HG03159 (cell line): ENCODE results near the gene CRACDL.

Source experiments
- ATAC-seq: cut with Tn5 transposase; IDR thresholded peaks from one replicate; pipeline ENCODE4 v1.9.1; 2021; ENCODE audit warnings: mild to moderate bottlenecking, moderate library complexity; ENCODE audit not compliant: unreplicated experiment

CRACDL gene

GRCh38 chr2:98805412-98806171, 130.4 kb downstream of the CRACDL start:
- no peak for ATAC-seq

GRCh38 chr2:98804736-98805135, 131.3 kb downstream of the CRACDL start:
- no peak for ATAC-seq

DNA sequence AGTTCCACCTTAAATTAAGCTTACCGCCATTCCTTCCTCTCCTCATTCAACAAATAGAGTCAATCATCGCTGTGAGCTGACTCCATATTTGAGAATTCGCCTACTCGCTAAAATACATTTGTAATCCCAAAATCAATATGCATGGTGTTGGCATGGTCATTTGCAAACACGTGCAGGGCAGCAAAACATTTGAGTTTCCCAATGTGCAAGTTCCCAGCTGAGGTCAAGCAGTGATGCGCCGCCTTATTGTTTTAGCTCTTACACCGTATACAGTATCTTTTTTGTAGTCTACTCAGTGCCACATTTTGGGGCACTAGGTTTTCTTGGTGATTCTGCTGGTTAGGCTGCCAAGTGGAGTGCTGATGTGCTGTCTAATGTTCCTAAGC, 131.8 kb downstream of the CRACDL start:
- ATAC-seq = no peak

DNA sequence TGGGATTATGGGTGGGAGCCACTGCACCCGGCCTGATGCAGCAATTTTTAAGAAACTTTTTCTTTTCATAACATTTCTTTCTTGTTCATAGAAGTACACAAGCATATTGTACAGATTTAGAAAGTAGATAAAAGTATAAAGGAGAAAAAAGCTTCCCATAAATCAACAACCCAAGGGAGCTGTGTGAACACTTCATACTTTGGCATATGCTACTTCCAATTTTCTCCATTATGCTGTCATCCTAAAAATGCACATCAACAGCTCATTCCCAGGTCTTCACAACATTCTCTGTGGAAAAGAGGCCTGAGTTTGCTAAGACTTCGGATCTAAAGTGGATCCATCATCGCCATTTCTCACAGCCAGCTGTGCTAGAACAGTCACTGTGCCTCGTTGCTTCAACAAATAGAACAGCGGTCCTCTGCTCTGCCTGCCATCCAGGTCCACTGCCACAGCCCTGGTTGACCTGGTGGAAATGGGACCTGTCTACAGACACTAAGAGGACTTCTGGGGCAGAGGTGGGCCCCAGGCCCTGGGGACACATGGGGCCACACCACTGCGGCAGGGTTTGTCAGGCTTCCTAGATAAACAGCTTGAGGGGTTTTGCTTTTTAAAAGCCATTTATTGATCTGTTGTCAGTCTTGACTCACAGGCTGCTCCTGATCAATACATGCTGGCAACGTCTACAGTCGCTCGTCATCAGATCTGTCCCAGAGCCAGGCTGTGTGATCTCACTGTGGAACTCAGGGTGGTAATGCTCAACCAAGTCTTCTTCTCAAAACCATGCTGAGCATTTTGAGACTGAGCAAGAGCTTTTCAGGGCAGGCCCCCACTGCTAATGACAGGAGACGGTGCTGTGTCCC, 132.4 kb downstream of the CRACDL start:
- no peak for ATAC-seq

DNA sequence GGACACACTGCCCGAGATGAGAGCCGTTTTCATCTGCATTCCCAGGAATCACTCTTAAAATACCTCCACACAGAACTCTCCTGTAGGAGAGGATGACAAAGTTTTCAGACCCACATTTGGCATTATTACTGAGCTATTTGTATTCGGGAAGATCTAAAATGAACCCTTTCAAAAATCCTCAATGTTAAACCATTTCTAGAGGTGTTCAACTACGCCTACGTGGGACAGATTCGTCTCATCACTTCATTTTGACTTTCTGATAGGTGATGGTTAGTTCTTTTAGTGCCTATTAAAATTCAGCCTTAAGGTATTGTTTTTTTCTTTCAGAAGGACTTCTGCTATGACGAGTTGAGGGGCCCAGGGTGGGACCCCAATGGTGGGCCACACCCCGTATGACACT, 133.7 kb downstream of the CRACDL start:
- ATAC-seq = no peak

DNA sequence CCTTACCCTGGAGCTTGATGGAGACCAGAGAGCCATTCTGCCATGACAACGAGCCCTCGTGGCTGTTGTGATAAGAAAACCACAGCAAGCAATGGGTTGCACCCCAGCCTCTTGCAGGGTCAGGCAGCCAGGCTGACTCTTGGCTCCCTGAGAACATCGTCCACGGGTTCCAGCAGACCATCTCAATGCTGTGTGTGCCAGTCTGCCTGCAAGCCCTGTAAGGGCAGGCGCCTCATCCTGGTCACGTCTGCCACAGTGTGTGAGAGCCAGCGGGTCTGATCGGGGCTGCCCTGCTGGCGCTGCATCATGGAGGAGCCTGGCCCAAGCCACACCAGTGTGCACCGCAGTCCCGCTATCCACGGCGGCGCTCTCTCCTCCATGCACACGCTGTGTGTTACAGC, 134.1 kb downstream of the CRACDL start:
- ATAC-seq = no peak

- ATAC-seq = no peak
These were observed 134.7 kb downstream of the CRACDL start for GRCh38 chr2:98801286-98801685.

DNA sequence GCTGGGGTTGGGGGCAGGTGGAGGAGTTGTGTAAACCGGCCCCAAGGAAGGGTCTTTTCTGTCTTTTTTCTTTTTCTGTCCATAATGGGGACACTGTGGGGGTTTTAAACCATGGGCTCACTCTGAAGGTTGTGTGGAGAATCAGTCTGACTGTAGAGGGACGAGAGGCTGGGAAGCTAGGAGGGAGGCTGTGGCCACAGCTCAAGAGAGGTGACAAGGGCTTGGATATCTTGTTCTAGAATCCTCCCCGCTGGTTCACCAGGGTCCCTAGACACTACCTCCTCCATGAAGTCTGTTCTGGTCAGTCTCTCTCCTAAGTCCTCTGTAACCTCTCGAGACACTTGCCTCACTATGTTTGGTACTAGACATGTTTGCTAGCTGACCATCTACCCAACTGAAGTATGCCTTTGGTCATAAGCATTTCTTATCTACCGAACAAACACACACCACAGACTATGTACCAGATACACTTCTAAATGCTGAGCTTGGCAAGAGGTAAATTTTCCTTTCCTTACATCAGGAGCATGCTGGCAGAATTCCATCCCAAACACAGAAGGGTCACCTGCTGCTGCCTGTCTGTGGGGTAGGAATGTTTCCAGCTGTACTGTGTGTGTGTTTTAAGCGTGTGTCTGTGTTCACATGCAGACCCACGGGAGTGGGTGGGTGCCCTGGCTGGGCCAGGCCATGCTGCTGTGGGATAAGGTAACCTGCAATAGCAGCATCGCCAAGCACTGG, 135.5 kb downstream of the CRACDL start:
- ATAC-seq = no peak

DNA sequence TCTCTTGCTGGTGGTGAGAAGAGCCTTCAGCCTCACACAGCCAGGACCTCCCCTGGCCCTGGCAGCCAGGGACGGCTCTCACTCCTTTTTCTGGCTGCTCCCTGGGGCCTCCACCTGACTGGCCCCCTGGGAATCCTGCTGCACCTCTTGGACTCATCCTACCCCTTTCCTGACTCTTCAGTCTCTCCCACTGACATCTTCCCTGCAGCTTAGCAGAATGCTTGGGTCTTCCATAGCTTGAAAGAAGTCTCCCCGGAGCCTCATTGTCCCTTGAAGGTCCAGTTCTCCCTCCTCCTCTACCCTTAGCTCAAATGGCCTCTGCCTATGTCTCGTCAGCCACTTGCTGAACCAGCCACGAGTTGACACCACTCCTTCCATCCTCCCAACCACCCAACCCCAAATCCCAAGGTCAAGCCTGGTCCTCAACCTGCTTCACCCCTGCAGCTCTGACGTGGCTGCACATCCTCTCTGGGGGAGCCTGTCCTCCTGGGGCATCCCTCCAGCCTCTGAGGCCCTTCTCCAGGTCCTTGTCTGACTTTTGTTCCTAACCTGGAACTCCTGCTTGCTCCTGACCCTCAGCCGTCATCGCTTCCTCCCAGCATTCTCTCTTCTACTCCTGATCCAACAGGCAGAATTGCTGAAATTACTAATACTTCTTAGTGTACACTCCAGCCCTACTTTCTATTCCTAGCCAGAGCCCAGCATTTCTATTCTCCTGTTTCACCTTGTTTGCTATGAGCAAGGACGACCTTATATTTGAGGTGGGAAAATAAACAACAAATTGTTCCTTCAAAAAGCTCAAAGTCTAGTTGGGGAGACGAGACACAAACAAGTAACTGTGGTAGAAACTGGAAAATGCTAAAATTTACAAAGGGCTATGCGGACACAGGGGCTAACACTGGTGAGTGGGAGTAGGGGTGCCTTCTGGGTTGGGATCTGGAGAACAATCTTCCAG, 136.4 kb downstream of the CRACDL start:
- ATAC-seq = no peak

DNA sequence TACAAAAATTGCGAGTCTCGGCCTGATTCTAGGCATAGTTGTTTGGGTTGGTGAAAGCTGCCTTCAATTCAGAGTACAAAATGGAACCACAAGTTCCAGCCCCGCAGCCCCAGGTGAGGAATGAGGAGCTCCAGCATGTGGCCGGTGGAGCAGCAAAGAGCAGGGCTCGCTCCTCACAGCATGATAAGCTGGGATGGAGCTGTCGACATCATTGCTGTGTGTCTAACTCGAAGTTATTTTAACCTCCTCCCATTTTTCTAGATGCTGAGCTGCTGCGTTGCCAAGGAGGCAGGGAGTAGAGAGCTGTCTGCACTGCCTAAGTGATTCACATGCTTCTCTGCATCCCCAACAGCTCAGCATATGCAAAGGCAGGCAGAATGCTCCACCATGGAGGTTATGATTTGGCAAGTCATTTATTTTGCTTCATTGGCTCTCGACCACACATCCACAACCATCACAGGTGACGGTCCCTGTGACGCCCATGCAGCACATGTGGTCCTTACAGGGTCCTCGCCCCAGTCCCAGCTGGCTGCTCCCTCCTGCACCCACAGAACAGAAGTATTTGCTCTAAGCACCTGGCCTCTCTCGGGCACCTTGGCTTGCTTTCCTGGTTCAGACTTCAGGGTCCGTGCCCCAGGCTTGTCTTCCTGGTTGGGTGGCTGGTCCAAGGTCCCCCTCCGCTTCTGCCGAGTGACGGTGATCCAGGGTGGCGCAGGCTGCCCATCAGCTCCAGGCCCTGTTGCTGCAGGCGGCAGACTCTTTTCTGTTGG, 139.1 kb downstream of the CRACDL start:
- ATAC-seq = no peak

GRCh38 chr2:98795891-98796676, 139.9 kb downstream of the CRACDL start:
- ATAC-seq = no peak

GRCh38 chr2:98793897-98794830, 141.9 kb downstream of the CRACDL start:
- ATAC-seq = no peak

GRCh38 chr2:98793275-98793674, 142.8 kb downstream of the CRACDL start:
- no peak for ATAC-seq

GRCh38 chr2:98790221-98790620, 145.8 kb downstream of the CRACDL start:
- no peak for ATAC-seq

DNA sequence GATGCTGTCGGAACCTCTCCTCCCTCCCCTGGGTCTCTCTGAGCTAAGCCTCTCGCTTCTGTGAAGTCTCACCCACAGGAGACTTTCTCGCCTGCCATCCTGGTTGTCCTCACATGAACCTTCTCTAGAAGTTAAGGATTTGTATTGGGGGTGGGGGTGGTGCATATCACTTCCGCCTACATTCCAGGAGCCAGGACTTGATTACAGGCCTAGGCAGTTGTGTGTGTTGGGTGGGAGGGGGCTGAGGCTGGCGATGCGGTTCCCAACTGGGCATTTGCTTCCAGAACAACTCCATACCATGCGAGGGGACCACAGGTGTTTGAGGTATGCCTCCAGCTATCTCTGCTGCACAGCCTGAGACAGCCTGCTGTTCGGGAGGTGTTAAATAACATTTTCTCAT, 148.3 kb downstream of the CRACDL start:
- ATAC-seq = no peak

GRCh38 chr2:98786179-98786578, 149.8 kb downstream of the CRACDL start:
- ATAC-seq = no peak

DNA sequence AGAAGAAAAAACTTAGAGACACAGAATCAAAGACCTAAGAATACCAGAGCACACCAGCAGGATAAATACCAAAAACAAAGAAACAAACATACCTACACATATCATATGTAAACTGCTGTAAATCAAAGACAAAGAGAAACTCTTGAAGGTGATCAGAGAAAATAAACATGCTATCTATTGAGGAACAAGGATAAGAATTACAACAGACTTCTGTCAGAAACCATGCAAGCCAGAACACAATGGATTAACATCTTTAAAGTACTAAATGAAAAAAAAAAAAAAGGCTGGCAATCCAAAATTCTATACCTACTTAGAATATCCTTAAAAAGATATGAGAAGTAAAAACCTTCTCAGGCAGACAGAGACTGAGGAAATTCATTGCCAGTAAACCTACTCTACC, 153.5 kb downstream of the CRACDL start:
- no peak for ATAC-seq

DNA sequence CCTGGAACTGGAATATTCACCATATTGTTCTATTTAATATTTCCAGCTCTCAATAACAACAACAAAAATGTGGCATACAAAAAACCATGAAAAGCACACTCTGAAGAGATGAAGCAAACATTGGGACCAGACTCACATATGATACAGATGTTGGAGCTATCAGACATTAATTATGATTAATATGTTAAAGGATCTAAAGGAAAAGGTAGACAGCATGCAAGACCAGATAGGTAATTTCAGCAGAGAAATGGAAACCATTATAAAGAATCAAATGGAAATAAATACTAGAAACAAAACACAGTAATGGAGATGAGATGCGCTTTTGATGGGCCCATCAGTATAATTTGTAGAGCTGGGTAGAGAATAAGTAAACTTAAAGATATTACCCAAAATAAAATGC, 154.2 kb downstream of the CRACDL start:
- ATAC-seq = no peak
